OCI-LY1 (cell line): Measurements from ENCODE around the gene GCLC.

Experiments used
- H2AFZ ChIP-seq: fragments of 200-600 bp; sonication (generic), shearing (Covaris generic); 2 replicates; pipeline ENCODE4 v1.6.0; 2014; ENCODE audit warnings: antibody characterized with exemption, mild to moderate bottlenecking, low read length
- H3F3A ChIP-seq: fragments of 200-600 bp; sonication (generic), shearing (Covaris generic); 2 replicates; pipeline ENCODE4 v1.6.0; 2014; ENCODE audit warnings: mild to moderate bottlenecking, antibody characterized with exemption, low read length, moderate library complexity; ENCODE audit not compliant: insufficient read depth
- H3K27ac ChIP-seq: fragments of 200-600 bp; sonication (generic); 2 replicates; pipeline ENCODE4 v1.5.1; 2014; ENCODE audit warnings: low read length, mixed run types, mild to moderate bottlenecking, low read depth; ENCODE audit not compliant: poor library complexity, severe bottlenecking
- H3K27me3 ChIP-seq: fragments of 200-600 bp; sonication (generic); 2 replicates; pipeline ENCODE4 v1.6.0; 2014; ENCODE audit warnings: antibody characterized with exemption, mild to moderate bottlenecking, low read length, moderate library complexity; ENCODE audit not compliant: insufficient read depth
- H3K36me3 ChIP-seq: fragments of 200-600 bp; sonication (generic); 2 replicates; pipeline ENCODE4 v1.6.1; 2014; ENCODE audit warnings: mild to moderate bottlenecking, antibody characterized with exemption, low read length, moderate library complexity, mixed read lengths; ENCODE audit not compliant: insufficient read depth
- H3K4me1 ChIP-seq: fragments of 200-600 bp; sonication (generic); 2 replicates; pipeline ENCODE4 v1.5.1; 2014; ENCODE audit warnings: mild to moderate bottlenecking, low read length, moderate library complexity; ENCODE audit not compliant: insufficient read depth, severe bottlenecking
- H3K4me2 ChIP-seq: fragments of 200-600 bp; sonication (generic), shearing (Covaris generic); 2 replicates; pipeline ENCODE4 v1.6.1; 2014; ENCODE audit warnings: low read length
- H3K4me3 ChIP-seq: fragments of 200-600 bp; sonication (generic); 2 replicates; pipeline ENCODE4 v1.5.1; 2014; ENCODE audit warnings: low read length, low read depth, mild to moderate bottlenecking, mixed read lengths; ENCODE audit not compliant: poor library complexity, severe bottlenecking
- H3K79me2 ChIP-seq: fragments of 200-600 bp; shearing (Covaris generic); 2 replicates; pipeline ENCODE4 v1.6.1; 2016; ENCODE audit warnings: mixed run types, low read length, mixed read lengths; ENCODE audit not compliant: insufficient read depth
- H3K9ac ChIP-seq: fragments of 200-600 bp; sonication (generic), shearing (Covaris generic); 2 replicates; pipeline ENCODE4 v1.6.1; 2014; ENCODE audit warnings: mild to moderate bottlenecking, low read length, mixed read lengths
- H3K9me2 ChIP-seq: fragments of 200-600 bp; sonication (generic), shearing (Covaris generic); 2 replicates; pipeline ENCODE4 v1.6.1; 2014; ENCODE audit warnings: low read depth, mild to moderate bottlenecking, low read length, mixed read lengths
- H3K9me3 ChIP-seq: fragments of 200-600 bp; shearing (Covaris generic); 2 replicates; pipeline ENCODE4 v1.6.1; 2014; ENCODE audit warnings: low read length, mixed read lengths
- H4K20me1 ChIP-seq: fragments of 200-600 bp; sonication (generic), shearing (Covaris generic); 2 replicates; pipeline ENCODE4 v1.6.0; 2016; ENCODE audit warnings: mild to moderate bottlenecking, low read length; ENCODE audit not compliant: insufficient read depth
- CTCF ChIP-seq: fragments of 200-600 bp; sonication (generic), shearing (Covaris generic); IDR thresholded peaks from 2 replicates; pipeline ENCODE4 v1.5.1; 2017; ENCODE audit warnings: mild to moderate bottlenecking, antibody characterized with exemption, low read length, moderate library complexity, mixed read lengths
- EZH2 ChIP-seq: fragments of 200-600 bp; sonication (generic), shearing (Covaris generic); IDR thresholded peaks from 2 replicates; pipeline ENCODE4 v1.8.0; 2017; ENCODE audit warnings: borderline replicate concordance, mixed run types, mild to moderate bottlenecking, antibody characterized with exemption, low read length, moderate library complexity, mixed read lengths

GCLC gene

DNA sequence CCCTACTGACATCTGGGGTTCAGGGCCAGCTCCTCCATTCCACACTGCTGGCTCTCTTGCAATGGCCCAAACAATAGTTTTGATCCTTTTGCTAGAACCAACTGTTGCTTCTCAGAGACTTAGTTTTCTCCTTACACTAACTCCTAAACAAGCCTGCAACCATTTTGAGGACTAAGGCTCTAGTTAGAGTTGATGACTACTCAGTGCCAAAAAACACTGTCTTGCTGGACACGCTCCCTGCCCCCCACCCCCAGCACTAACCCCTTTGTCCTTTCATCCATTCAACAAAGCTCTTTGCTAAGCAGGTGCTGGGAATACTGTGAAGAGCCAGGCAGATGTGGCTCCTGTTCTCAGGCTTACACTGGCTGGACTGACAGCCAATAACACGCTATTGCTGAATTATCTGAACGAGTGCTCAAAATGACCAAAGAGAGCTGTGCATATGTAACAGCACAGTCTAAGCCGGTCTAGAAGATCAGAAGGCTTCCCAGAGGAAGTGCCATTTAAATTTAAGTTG is 17.6 kb downstream of the GCLC start:
- H2AFZ ChIP-seq = no peak overlapping the region
- H3K79me2 ChIP-seq = peaks cover 44% of the 10 kb centered on the region
- no peaks in the 10 kb centered on the region for H3K9me3 ChIP-seq
- no peak overlapping the region for H3K4me3 ChIP-seq
- H3K4me2 ChIP-seq = no peak overlapping the region
- H3K9me2 ChIP-seq = no peaks in the 10 kb centered on the region
- no peaks in the 10 kb centered on the region for H3F3A ChIP-seq
- no peaks in the 10 kb centered on the region for H3K4me1 ChIP-seq
- H3K27me3 ChIP-seq = no peaks in the 10 kb centered on the region
- TF ChIP-seq EZH2 (no peak), CTCF (no peak)
- H3K36me3 ChIP-seq = no peaks in the 10 kb centered on the region
- no peak overlapping the region for H3K27ac ChIP-seq
- H3K9ac ChIP-seq = no peak overlapping the region
- no peaks in the 10 kb centered on the region for H4K20me1 ChIP-seq

DNA sequence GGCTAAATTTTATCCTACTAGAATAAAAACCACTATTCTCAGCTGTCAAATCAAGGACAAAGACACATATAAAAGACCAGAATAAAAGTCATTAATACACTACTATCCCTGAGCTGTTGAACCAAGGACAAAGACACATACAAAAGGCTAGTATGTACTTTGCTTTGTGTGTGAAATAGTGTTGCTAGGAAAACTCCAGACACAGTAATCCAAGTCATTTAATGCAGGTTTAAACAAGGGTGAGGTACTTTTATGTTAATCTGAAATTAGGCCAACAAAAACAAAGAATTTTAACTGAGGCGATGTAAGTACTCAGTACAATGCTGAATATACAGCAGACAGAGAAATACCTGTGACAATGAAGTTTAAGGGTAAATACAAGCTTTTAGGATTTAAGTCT is 18.9 kb downstream of the GCLC start:
- Histone ChIP-seq H3K79me2 (peaks cover 39% of the 10 kb centered on the region), H3K36me3 (no peaks in the 10 kb centered on the region), H3K4me3 (no peak overlapping the region), H3K27me3 (no peaks in the 10 kb centered on the region), H3K9ac (no peak overlapping the region), H3F3A (no peaks in the 10 kb centered on the region), H3K9me2 (no peaks in the 10 kb centered on the region), H3K4me1 (no peaks in the 10 kb centered on the region), H3K9me3 (no peaks in the 10 kb centered on the region), H3K27ac (no peak overlapping the region), H2AFZ (no peak overlapping the region), H4K20me1 (no peaks in the 10 kb centered on the region), H3K4me2 (no peak overlapping the region)
- TF ChIP-seq CTCF = no peak
- TF ChIP-seq EZH2 = no peak

- Histone ChIP-seq H3K79me2 (peaks cover 39% of the 10 kb centered on the region), H3K4me3 (no peak overlapping the region), H4K20me1 (no peaks in the 10 kb centered on the region), H3K4me1 (no peaks in the 10 kb centered on the region), H3K27ac (no peak overlapping the region), H3F3A (no peaks in the 10 kb centered on the region), H3K36me3 (peaks cover 13% of the 10 kb centered on the region; the same call in 1 of the 2 replicates), H2AFZ (no peak overlapping the region), H3K4me2 (no peak overlapping the region), H3K27me3 (no peaks in the 10 kb centered on the region), H3K9ac (no peak overlapping the region), H3K9me2 (no peaks in the 10 kb centered on the region), H3K9me3 (no peaks in the 10 kb centered on the region)
- TF ChIP-seq CTCF = no peak
- TF ChIP-seq EZH2 = no peak
These were observed 20.5 kb downstream of the GCLC start for GRCh38 chr6:53524455-53524815.
